Measurements from ENCODE around the gene TRPM1. TPM values are rescaled to one million over a fixed set of nuclear protein-coding genes. Genes with fewer than 3 reads are reported as not detected.

Gene TRPM1
- total RNA-seq, 2 donors from 2014 or later, result not detected

DNA sequence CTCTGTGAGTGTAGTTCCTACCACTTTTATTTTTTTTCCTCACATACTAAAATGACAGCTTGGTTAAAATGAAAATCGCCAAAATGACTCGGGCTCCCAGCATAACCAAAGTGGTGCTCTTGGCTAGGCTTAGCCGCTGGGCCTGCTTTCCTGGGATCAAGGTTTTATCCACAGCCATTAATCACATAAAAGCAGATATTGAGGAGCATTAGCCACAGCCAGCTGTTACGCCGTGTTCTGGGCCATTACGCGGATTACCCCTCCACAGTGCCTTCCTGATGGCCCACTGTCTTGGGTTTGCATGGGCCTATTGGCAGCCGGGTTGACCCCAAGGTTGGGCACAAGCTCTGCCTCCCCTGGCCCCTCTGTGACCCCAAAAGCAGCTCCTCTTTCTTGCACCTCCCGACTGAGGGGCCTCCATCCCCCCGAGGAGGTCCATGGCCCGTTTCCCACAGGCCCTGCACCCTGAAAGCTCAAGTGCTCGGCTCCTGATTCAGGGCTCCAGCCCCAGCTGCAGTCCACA, 30.4 kb upstream of the TRPM1 start:
- Histone ChIP-seq H3K4me1 (peaks cover 4% of the 10 kb centered on the region), H3K27me3 (no peaks in the 10 kb centered on the region), H3K27ac (no peak overlapping the region), H3K9me3 (no peaks in the 10 kb centered on the region), H3K36me3 (replicated peaks in 1 of 2; ENCODE audit: insufficient read depth in 1 of 2, low read depth in 2 of 2) (no peaks in the 10 kb centered on the region), H3K4me3 (no peak overlapping the region)
- intact Hi-C loops (cut with DNase I), result no loop called here
- TF ChIP-seq, protein P1, sequence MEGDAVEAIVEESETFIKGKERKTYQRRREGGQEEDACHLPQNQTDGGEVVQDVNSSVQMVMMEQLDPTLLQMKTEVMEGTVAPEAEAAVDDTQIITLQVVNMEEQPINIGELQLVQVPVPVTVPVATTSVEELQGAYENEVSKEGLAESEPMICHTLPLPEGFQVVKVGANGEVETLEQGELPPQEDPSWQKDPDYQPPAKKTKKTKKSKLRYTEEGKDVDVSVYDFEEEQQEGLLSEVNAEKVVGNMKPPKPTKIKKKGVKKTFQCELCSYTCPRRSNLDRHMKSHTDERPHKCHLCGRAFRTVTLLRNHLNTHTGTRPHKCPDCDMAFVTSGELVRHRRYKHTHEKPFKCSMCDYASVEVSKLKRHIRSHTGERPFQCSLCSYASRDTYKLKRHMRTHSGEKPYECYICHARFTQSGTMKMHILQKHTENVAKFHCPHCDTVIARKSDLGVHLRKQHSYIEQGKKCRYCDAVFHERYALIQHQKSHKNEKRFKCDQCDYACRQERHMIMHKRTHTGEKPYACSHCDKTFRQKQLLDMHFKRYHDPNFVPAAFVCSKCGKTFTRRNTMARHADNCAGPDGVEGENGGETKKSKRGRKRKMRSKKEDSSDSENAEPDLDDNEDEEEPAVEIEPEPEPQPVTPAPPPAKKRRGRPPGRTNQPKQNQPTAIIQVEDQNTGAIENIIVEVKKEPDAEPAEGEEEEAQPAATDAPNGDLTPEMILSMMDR (IDR thresholded peaks at IDR 0.05), result no peak
- TF ChIP-seq POLR2A (IDR thresholded peaks at IDR 0.05), result no peak
- 83 to 86% methylated on average over 11 to 12 of the region's 12 CpGs for WGBS, 2 donors
- ATAC-seq, result no peak
- no peak for DNase-seq

DNA sequence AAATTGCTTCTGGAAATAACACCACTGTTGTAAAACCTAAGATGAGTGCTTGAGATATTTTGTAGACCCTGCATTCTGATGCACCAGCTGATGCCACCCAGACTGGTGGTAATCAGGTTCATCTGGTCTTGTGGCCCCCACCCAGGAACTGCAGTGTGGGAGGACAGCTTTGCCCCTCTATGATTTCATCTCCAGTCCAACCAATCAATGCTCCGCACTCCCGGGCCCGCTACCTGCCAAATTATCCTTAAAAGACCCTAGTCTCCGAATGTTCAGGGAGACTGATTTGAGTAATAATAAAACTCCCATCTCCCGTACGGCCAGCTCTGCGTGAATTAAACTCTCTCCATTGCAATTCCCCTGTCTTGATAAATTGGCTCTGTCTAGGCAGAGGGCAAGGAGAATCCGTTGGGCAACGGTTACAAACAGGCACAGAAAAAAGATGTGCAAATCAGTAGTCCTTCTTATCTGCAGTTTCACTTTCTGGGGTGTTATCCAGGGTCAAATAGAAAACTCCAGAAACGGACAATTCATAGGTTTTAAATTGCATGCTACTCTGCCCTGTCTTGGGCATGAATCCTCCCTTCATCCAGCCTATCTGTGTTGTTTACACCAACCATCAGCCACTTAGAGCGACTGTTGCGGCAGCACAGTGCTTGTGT, 29.2 kb upstream of the TRPM1 start:
- H3K36me3 ChIP-seq (replicated peaks in 1 of 2; ENCODE audit: insufficient read depth in 1 of 2, low read depth in 2 of 2), result no peaks in the 10 kb centered on the region
- 56 to 57% methylated on average over 12 of the region's 12 CpGs for WGBS, 2 donors
- intact Hi-C loops (cut with DNase I), result no loop called here
- TF ChIP-seq, protein P1 (IDR thresholded peaks at IDR 0.05), result no peak
- TF ChIP-seq POLR2A (IDR thresholded peaks at IDR 0.05), result no peak
- no peaks in the 10 kb centered on the region for H3K9me3 ChIP-seq
- H3K4me3 ChIP-seq, result no peak overlapping the region
- H3K27ac ChIP-seq, result no peak overlapping the region
- no peak for DNase-seq
- no peaks in the 10 kb centered on the region for H3K27me3 ChIP-seq
- ATAC-seq, result no peak
- H3K4me1 ChIP-seq, result peaks cover 4% of the 10 kb centered on the region

DNA sequence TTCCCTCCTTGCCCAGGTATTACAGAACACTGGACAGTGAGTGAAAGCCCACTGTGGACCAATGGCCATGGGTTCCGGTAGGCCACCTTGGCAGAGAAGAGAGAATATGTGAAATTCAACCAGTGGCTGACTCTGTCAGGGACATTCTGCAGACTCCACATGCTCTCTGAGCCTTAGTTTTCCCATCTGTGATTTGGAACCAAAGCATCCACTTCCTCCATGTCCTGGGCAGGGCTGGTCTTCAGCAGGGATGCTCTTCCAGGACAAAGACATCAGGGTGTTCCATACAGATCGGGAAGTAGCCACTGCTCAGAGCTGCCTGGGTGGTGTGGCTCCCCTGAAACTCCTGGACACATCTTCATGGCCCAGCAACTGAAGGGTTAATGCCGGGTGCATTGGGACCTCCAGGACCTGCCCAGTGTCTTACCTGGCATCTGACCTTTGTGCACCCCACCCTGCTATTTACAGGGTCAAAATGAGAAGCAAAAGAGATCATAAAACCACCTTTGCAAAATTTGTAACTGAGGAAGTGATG, 28.3 kb upstream of the TRPM1 start:
- no peaks in the 10 kb centered on the region for H3K9me3 ChIP-seq
- H3K27ac ChIP-seq, result no peak overlapping the region
- no peak for ATAC-seq
- intact Hi-C loops (cut with DNase I), result loop anchor here (10.0 kb wide), 1 partner anchor 165 kb away; no protein-coding TSS in a partner anchor
- no peak for DNase-seq
- TF ChIP-seq POLR2A (IDR thresholded peaks at IDR 0.05), result no peak
- TF ChIP-seq, protein P1 (IDR thresholded peaks at IDR 0.05), result no peak
- no peaks in the 10 kb centered on the region for H3K36me3 ChIP-seq (replicated peaks in 1 of 2; ENCODE audit: insufficient read depth in 1 of 2, low read depth in 2 of 2)
- H3K4me1 ChIP-seq, result peaks cover 4% of the 10 kb centered on the region
- 58 to 70% methylated on average over 3 of the region's 3 CpGs for WGBS, 2 donors
- H3K4me3 ChIP-seq, result no peak overlapping the region
- no peaks in the 10 kb centered on the region for H3K27me3 ChIP-seq

DNA sequence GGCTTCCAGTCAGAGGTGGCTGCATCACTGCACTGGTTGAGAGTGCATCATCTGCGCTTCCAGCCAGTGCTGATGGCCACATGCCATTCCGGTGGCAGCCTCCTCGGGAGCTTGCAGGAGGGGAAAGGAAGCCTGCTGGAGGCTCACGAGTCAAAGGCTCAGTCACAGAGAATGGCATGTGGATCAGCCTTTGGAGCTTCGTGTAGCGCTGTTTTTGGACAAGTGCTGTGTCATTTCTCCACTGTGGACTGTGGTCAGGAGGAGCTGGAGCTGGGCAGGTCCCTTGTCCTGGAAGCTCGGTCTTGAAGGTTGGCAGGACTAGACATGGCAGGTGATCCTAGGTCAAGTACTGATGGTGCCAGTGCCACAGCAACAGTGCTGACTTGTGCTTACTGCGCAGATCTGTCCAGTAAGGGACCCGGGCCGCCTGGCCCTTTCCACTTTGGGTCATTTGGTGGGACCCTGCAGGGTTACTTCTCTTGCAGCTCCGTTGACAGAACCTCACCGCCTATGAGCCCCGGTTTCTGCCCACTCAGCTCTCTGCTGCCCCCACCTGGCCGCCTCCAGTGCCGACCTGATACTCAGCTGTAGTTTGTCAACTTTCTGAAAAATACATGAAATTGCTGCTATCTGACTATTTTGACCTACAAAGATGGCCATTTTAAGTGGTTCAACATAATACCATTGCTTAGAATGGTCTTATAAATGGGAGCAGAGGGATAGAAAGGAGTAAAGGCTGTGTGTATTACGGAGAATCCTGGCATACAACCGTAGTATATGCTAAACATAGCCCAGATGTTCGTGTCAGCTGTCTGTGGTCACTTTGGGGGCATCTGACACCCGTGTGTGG, 27.6 kb upstream of the TRPM1 start:
- peak; percentile 76 to 82 (median 80) for DNase-seq
- 24 to 33% methylated on average over 14 to 19 of the region's 19 CpGs for WGBS, 2 donors
- H3K9me3 ChIP-seq, result no peaks in the 10 kb centered on the region
- no peak for TF ChIP-seq POLR2A (IDR thresholded peaks at IDR 0.05)
- TF ChIP-seq, protein P1 (IDR thresholded peaks at IDR 0.05), result peak; percentile 82 to 96 (median 89)
- H3K27me3 ChIP-seq, result no peaks in the 10 kb centered on the region
- no peaks in the 10 kb centered on the region for H3K36me3 ChIP-seq (replicated peaks in 1 of 2; ENCODE audit: insufficient read depth in 1 of 2, low read depth in 2 of 2)
- peaks cover 4% of the 10 kb centered on the region for H3K4me1 ChIP-seq
- no peak overlapping the region for H3K4me3 ChIP-seq
- intact Hi-C loops (cut with DNase I), result loop anchor here (10.0 kb wide), 1 partner anchor 164 kb away; no protein-coding TSS in a partner anchor
- peak; percentile 81 for ATAC-seq
- no peak overlapping the region for H3K27ac ChIP-seq

All from body of pancreas (tissue), 4 donors.